Thoracic aorta (tissue), 2 donors: ENCODE results near the gene ORM2. TPM values are rescaled to one million over a fixed set of nuclear protein-coding genes. Genes with fewer than 3 reads are reported as not detected.

Source experiments
- ATAC-seq: fragments of 150-250 bp; one replicate; pipeline ENCODE4 v1.8.0; 2017; ENCODE audit warnings: low read depth; ENCODE audit not compliant: insufficient number of reproducible peaks, low FRiP score
- DNase-seq: peaks from one replicate; pipeline ENCODE4 v3.0.0-alpha.2; 2020; ENCODE audit warnings: low spot score
- H3K27ac ChIP-seq, 2 donors: fragments of 200-600 bp; sonication (generic); 1 replicate in 1 of 2; 2 replicates in 1 of 2; pipeline ENCODE4 v1.5.1; 2016; ENCODE audit warnings: mild to moderate bottlenecking in 2 of 2, moderate library complexity in 2 of 2
- H3K27me3 ChIP-seq: fragments of 200-600 bp; sonication (generic); replicated peaks from 2 replicates; pipeline ENCODE4 v1.6.0; 2016; ENCODE audit warnings: mild to moderate bottlenecking; ENCODE audit not compliant: insufficient read depth
- H3K36me3 ChIP-seq: fragments of 200-600 bp; sonication (generic); one replicate; pipeline ENCODE4 v1.5.1; 2016
- H3K4me1 ChIP-seq, 2 donors: fragments of 200-600 bp; sonication (generic); 1 replicate in 1 of 2; 2 replicates in 1 of 2; pipeline versions ENCODE4 v1.5.1 to v1.6.0; 2016; ENCODE audit warnings: low read depth in 2 of 2, mild to moderate bottlenecking in 1 of 2; ENCODE audit not compliant: control insufficient read depth in 1 of 2
- H3K4me3 ChIP-seq: fragments of 200-600 bp; sonication (generic); 2 replicates; pipeline ENCODE4 v1.5.1; 2016; ENCODE audit warnings: mild to moderate bottlenecking
- H3K9me3 ChIP-seq: fragments of 200-600 bp; sonication (generic); 2 replicates; pipeline ENCODE4 v1.5.1; 2016
- CTCF ChIP-seq: fragments of 200-600 bp; sonication (generic); IDR thresholded peaks from one replicate; pipeline ENCODE4 v1.5.1; 2019; ENCODE audit warnings: antibody characterized with exemption
- total RNA-seq, 2 donors: library from RNA; depleted of rRNA; stranded (reverse); fragments of >200 nt; gene quantifications; one replicate each; pipeline versions ENCODE4 v1.1.0 to v1.2.3, GENCODE V29; 2016

ORM2 gene
- total RNA-seq, 2 donors from 2014 or later = not detected

GRCh38 chr9:114282926-114283325 is 46.7 kb upstream of the ORM2 start:
- ATAC-seq = no peak
- H3K4me3 ChIP-seq = no peak overlapping the region

GRCh38 chr9:114283551-114284111 is 46.0 kb upstream of the ORM2 start:
- H3K4me3 ChIP-seq = no peak overlapping the region
- no peak overlapping the region for H3K27ac ChIP-seq
- DNase-seq (no peak), ATAC-seq (no peak)
- TF ChIP-seq CTCF = no peak
- peaks cover 5% of the 10 kb centered on the region for H3K36me3 ChIP-seq
- no peaks in the 10 kb centered on the region for H3K9me3 ChIP-seq
- peaks cover 10 to 31% of the 10 kb centered on the region in 2 donors for H3K4me1 ChIP-seq
- H3K27me3 ChIP-seq = no peaks in the 10 kb centered on the region

More at GRCh38 chr9:114282926-114283325, 46.7 kb upstream of the ORM2 start:
- DNase-seq = no peak
- H3K9me3 ChIP-seq = no peaks in the 10 kb centered on the region
- H3K27ac ChIP-seq = no peak overlapping the region
- no peak for TF ChIP-seq CTCF
- H3K27me3 ChIP-seq = no peaks in the 10 kb centered on the region
- peaks cover 10 to 28% of the 10 kb centered on the region in 2 donors for H3K4me1 ChIP-seq
- peaks cover 5% of the 10 kb centered on the region for H3K36me3 ChIP-seq

GRCh38 chr9:114284316-114285060 is 45.2 kb upstream of the ORM2 start:
- Histone ChIP-seq H3K4me3 (no peak overlapping the region), H3K27ac (no peak overlapping the region), H3K36me3 (peaks cover 5% of the 10 kb centered on the region), H3K9me3 (no peaks in the 10 kb centered on the region), H3K4me1 (peaks cover 6 to 22% of the 10 kb centered on the region in 2 donors), H3K27me3 (no peaks in the 10 kb centered on the region)
- ATAC-seq = no peak
- TF ChIP-seq CTCF = no peak
- DNase-seq = no peak

GRCh38 chr9:114285166-114285867 is 44.4 kb upstream of the ORM2 start:
- Histone ChIP-seq H3K36me3 (peaks cover 5% of the 10 kb centered on the region), H3K4me3 (no peak overlapping the region), H3K4me1 (peaks cover 6 to 21% of the 10 kb centered on the region in 2 donors), H3K9me3 (no peaks in the 10 kb centered on the region), H3K27ac (no peak overlapping the region), H3K27me3 (no peaks in the 10 kb centered on the region)
- TF ChIP-seq CTCF = peak; percentile 18
- ATAC-seq = no peak
- DNase-seq = peak; percentile 38

GRCh38 chr9:114286146-114286679 is 43.5 kb upstream of the ORM2 start:
- Histone ChIP-seq H3K9me3 (no peaks in the 10 kb centered on the region), H3K27ac (no peak overlapping the region), H3K4me1 (peaks cover 6 to 21% of the 10 kb centered on the region in 2 donors), H3K36me3 (peaks cover 5% of the 10 kb centered on the region), H3K27me3 (no peaks in the 10 kb centered on the region), H3K4me3 (no peak overlapping the region)
- ATAC-seq (no peak), DNase-seq (no peak)
- TF ChIP-seq CTCF = no peak
